ENCODE data around the gene LRRC34.

LRRC34 gene

DNA sequence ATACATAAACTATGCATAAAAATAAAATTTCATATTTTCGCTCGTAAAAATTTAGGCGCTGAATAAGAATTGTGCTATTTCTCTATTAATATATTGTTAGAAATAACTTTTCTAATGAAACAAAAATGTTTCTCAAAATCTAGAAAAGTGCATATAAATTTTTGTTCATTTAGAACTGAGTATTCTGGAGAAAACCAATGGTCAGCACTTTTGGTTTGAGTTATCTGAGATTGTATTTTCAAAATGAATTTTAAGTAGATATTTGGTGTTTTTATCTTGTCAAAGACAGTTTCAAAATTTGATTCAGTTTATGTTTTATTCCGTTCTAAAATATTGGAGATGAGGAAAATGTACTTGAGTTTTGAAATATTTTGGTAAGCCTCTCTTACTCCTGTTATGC is 25.6 kb downstream of the LRRC34 start:
- TF ChIP-seq, protein P1, sequence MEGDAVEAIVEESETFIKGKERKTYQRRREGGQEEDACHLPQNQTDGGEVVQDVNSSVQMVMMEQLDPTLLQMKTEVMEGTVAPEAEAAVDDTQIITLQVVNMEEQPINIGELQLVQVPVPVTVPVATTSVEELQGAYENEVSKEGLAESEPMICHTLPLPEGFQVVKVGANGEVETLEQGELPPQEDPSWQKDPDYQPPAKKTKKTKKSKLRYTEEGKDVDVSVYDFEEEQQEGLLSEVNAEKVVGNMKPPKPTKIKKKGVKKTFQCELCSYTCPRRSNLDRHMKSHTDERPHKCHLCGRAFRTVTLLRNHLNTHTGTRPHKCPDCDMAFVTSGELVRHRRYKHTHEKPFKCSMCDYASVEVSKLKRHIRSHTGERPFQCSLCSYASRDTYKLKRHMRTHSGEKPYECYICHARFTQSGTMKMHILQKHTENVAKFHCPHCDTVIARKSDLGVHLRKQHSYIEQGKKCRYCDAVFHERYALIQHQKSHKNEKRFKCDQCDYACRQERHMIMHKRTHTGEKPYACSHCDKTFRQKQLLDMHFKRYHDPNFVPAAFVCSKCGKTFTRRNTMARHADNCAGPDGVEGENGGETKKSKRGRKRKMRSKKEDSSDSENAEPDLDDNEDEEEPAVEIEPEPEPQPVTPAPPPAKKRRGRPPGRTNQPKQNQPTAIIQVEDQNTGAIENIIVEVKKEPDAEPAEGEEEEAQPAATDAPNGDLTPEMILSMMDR (IDR thresholded peaks at IDR 0.05), result no peak
- Histone ChIP-seq H3K4me1 (ENCODE audit: control insufficient read depth in 1 of 2, insufficient read depth in 1 of 2, low read depth in 1 of 2, low read length in 1 of 2) (no peaks in the 10 kb centered on the region), H3K27ac (no peak overlapping the region), H3K27me3 (no peaks in the 10 kb centered on the region), H3K4me3 (ENCODE audit: low read depth in 1 of 2, low read length in 1 of 2) (no peak overlapping the region), H3K9me3 (no peaks in the 10 kb centered on the region), H3K36me3 (peaks cover 80% of the 10 kb centered on the region)

DNA sequence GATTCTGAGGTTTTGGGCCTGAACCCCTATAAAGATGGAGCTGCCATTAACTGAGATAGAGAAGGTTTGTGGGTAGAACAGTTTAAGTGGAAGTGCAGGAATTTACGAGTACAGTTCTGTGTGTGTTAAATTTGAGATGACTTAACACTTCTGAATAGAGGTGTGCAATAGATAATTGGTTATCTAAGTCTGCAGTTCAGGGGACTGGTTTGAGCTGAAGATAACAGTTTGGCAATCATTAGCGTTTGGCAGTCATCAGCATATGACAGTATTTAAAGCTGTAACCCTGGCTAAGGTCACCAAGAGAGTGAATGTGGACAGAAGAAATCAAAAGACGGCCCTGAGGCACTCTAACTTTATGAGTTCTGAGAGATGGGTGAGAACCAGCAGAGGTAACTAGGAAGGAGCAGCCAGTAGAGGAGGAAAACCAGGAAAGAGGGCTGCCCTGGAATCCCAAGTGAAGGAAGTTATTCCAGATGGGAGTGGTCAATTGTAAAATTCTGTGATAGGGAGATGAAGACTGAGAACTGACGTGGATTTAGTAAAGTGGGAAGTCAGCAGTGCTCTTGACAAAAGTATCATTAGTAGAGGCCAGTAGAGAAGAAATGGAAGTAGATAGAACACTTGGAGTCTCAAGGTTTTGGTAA is 31.4 kb downstream of the LRRC34 start:
- Histone ChIP-seq H3K27ac (no peak overlapping the region), H3K9me3 (no peaks in the 10 kb centered on the region), H3K36me3 (peaks cover 90% of the 10 kb centered on the region), H3K4me1 (ENCODE audit: control insufficient read depth in 1 of 2, insufficient read depth in 1 of 2, low read depth in 1 of 2, low read length in 1 of 2) (peaks cover 4 to 5% of the 10 kb centered on the region in 2 experiments), H3K27me3 (no peaks in the 10 kb centered on the region), H3K4me3 (ENCODE audit: low read depth in 1 of 2, low read length in 1 of 2) (no peak overlapping the region)
- TF ChIP-seq, protein P1 (IDR thresholded peaks at IDR 0.05), result no peak

DNA sequence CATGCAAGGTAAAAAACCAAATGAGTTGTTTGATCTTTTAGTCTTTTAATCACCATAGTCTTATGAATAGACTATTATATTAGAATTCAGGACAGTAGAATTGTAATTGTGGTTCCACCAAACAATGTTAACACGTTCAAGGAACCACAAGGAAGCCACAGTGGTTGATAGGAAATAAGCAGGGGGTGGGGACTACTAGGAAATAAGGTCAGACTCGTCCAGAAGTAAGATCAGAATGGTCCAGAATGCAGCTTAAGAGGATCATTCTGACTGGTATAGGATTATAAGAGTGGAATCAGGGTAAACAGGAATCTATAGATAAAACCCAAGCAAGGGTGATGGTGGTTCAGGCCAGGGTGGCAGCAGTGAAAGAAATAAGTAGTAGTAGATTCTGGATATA is 32.0 kb downstream of the LRRC34 start:
- no peak overlapping the region for H3K4me3 ChIP-seq (ENCODE audit: low read depth in 1 of 2, low read length in 1 of 2)
- peaks cover 5 to 7% of the 10 kb centered on the region in 2 experiments for H3K4me1 ChIP-seq (ENCODE audit: control insufficient read depth in 1 of 2, insufficient read depth in 1 of 2, low read depth in 1 of 2, low read length in 1 of 2)
- H3K27ac ChIP-seq, result no peak overlapping the region
- no peaks in the 10 kb centered on the region for H3K27me3 ChIP-seq
- TF ChIP-seq, protein P1 (IDR thresholded peaks at IDR 0.05), result no peak
- peaks cover 90% of the 10 kb centered on the region for H3K36me3 ChIP-seq
- no peaks in the 10 kb centered on the region for H3K9me3 ChIP-seq

DNA sequence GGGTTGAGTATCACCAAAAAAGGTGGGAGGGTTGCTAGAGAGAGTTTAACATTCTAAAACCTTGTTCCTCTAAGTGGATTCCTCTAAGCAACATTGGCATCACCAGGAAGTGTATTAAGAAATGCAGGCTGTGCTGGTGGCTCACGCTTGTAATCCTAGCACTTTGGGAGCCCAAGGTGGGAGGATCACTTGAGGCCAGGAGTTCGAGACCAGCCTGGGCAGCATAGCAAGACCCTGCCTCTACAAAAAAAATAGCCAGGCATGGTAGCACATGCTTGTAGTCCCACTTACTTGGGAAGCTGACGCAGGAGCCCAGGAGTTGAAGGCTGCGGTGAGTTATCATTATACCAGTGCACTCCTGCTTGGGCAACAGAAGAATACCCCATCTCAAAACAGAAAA is 34.9 kb downstream of the LRRC34 start:
- no peak overlapping the region for H3K27ac ChIP-seq

DNA sequence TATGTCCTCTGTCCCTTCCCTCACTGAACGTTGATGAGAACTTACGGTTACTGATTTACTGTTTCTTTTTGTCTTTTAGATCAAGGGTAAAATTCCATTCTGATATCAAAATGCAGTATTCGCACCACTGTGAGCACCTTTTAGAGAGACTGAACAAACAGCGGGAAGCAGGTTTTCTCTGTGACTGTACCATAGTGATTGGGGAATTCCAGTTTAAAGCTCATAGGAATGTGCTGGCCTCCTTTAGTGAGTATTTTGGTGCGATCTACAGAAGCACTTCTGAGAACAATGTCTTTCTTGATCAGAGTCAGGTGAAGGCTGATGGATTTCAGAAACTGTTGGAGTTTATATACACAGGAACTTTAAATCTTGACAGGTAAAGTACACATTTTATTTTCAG is 38.5 kb downstream of the LRRC34 start:
- Histone ChIP-seq H3K4me3 (ENCODE audit: low read depth in 1 of 2, low read length in 1 of 2) (peak overlapping the region; percentile 81 to 84), H3K27ac (peak overlapping the region; percentile 95), H3K4me1 (ENCODE audit: control insufficient read depth in 1 of 2, insufficient read depth in 1 of 2, low read depth in 1 of 2, low read length in 1 of 2) (peaks cover 34 to 43% of the 10 kb centered on the region in 2 experiments)

More for the DNA sequence above, 34.9 kb downstream of the LRRC34 start:
- Histone ChIP-seq H3K36me3 (peaks cover 77% of the 10 kb centered on the region), H3K9me3 (no peaks in the 10 kb centered on the region), H3K4me3 (ENCODE audit: low read depth in 1 of 2, low read length in 1 of 2) (no peak overlapping the region), H3K4me1 (ENCODE audit: control insufficient read depth in 1 of 2, insufficient read depth in 1 of 2, low read depth in 1 of 2, low read length in 1 of 2) (peaks cover 19 to 22% of the 10 kb centered on the region in 2 experiments), H3K27me3 (no peaks in the 10 kb centered on the region)
- TF ChIP-seq, protein P1 (IDR thresholded peaks at IDR 0.05), result no peak

More for the DNA sequence above, 38.5 kb downstream of the LRRC34 start:
- Histone ChIP-seq H3K27me3 (peaks cover 6% of the 10 kb centered on the region), H3K9me3 (no peaks in the 10 kb centered on the region), H3K36me3 (peaks cover 42% of the 10 kb centered on the region)
- TF ChIP-seq, protein P1 (IDR thresholded peaks at IDR 0.05), result no peak

All from neutrophil (primary cell).